Stimulated activated CD8-positive, alpha-beta memory T cell treated with anti-CD3 and anti-CD28 coated beads, Interleukin-7, amount 100 ng/mL, for 24 hours (primary cell): Measurements from ENCODE around the gene FIGN.

Experiments
- DNase-seq: peaks from one replicate; pipeline ENCODE4 v3.0.0-alpha.2; 2020; ENCODE audit warnings: low read depth

The FIGN gene

GRCh38 chr2:163612332-163612731 is 123.5 kb downstream of the FIGN start:
- DNase-seq = no peak

DNA sequence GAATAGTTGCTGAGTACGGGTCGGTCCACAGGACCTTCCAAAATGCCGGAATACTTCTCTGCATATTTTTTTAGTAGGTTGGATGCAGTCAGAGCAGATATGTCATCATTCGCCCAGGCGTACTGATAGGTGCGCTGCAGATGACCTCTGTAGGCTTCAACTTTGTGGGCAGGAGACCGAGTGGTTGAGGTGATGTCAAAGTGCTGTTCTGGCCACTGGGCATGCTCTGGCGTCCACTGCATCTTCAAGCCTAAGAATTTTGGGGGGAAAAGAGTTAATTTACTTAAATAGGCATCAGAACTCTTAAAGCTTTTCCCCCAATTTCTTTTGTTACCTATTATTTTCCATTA is 124.3 kb downstream of the FIGN start:
- DNase-seq = no peak

DNA sequence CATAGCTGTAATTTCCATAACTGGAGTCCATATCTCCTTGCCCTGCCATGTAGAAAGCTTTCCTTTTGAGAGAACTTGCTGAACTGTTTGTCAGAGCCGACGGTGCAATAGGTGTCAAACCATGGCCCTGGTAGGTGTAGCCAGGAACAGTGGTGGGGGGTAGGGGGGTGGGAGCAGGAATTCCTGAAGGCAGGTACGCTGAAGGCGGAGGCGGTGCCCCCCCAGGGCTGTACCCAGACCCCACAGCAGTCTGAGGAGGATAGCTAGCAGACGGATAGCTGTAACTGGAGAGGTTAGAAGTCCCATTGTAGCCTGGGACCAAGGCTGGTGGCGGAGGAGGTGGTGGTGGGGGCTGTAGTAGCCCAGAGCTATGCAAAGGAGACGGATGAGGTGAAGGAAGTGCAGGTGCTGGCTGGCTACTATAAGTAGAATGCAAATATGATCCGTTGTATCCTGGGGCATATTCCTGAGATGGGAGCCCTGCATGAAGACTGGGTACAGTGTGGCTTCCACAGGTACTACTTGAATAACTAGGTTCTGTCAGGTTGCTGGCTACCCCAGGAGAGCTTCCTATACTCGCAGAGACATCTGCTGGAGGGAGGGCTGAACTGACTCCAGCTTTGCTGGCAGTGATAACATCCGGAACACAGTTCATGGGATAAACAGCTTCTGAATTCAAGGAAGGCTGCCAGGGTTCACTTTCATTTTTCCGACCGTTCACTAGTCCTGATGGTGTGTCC is 124.8 kb downstream of the FIGN start:
- no peak for DNase-seq

DNA sequence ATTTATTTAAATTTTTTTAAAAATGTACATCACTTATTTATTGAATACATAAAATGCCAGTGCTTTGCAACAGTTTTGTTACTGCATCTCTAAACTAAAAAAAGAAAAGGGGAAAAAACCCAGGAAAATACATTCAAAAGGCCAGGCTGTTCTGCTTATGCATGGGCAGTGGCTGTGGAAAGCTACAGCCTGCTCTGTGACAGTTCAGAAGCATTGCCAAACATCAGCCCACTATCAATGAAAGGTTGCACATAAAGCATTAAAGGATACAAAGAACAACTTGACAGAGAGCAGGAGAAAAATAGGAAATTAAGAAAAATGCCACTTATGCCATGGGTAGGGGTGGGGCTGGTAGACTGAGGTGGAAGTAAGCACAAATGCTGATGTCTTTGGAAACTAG is 128.2 kb downstream of the FIGN start:
- no peak for DNase-seq

DNA sequence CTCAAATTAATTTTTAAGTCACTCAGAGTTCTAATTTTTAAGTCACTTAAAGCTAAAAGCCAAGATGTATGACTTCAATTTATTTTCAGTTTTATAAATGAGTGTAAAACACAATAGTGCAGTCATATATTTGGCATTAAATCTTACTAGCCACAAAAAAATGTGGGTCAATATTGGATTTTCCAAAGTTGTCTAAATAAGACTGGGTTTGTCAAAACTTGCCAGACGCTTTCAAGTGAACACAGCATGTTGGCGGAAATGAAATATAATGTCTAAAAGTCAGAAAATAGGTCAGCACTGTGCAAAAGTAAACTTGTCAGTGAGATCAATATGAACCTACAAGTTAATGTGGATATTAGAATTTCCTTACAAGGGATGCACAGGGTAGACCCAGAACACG is 128.9 kb downstream of the FIGN start:
- no peak for DNase-seq

DNA sequence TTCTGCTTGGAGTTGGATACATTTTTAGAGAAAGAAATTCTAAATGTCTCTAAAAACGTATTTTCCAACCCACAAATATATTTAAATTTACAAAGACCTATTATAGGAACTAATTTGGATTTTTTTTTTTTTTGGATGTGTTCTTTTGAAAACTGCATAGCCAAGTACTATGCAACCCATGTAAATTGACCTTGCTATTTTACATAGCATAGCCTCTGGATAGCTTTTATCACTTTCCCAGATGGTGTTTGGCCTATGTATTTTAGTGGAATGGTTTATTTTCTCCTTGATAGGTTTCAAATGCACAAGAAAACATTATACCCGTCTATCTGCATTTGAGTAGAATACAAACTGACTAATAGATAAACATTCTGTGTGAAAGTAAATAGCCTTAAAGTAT is 130.0 kb downstream of the FIGN start:
- no peak for DNase-seq

DNA sequence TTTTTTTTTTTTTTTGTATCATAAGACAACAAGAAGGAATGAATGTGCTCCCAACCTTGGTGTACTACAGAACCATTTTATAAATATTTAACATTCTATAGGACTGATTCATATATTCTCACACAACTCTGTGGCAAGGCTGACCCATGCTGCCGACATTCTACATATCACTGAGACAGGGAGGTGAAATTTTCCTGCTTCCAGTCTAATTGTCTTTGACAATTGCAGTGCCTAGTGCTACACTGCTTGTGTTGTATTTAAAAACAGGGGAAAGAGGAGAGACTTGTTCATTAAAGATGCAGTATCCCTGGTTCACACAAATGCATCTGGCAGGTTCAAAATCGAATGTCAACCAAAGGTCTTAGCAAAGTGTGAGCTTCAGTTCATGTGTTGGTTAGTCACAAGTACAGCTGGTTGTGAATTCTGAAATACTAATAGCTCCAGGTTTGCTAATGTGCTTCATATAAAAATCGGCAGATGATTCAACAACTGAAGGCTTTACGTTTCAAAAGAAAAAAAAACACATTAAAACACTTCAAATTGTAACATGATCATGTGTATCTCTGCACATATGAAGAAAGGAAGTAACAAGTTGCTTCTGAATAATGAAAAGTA is 130.8 kb downstream of the FIGN start:
- DNase-seq = no peak

GRCh38 chr2:163602196-163602595 is 133.6 kb downstream of the FIGN start:
- no peak for DNase-seq

DNA sequence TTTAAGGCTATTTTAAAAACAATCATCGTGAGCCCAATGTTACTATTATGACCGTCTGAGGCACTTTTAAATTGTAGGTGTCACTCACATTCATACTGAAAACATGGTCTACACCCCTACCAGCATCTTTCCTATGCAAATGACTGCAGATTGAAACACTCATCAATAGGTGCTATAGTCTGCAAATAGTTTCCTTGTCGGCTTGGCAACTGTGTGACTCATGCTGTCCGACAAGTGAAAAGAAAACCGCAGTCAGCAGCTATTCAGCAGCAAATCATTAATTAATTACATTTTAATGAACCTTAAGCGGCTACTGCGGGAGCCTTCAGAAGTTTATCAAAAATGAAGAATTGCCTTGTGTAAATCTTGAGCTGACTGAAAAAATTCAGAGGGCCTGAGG is 134.4 kb downstream of the FIGN start:
- DNase-seq = no peak

DNA sequence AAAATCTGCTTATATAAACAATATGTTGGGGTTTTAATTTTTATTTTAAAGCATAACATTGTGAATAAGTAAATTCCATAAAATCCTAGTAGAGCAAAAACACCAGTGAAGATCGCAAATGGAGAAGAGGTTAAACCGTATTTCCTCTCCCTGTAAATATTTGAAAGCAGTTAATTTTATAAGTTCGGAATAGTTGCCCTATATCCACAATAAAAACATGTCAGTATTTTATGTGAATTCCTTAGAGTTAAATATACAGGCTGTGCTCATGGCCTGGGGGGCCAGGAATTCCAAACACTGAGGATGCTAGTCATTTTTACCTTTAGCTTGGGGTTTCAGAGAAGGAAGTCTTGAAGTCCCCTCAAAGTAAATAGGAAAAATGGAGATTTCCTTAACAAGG is 135.0 kb downstream of the FIGN start:
- no peak for DNase-seq

GRCh38 chr2:163595028-163595427 is 140.8 kb downstream of the FIGN start:
- DNase-seq = no peak

- DNase-seq = no peak
Measured at GRCh38 chr2:163594497-163594896, 141.3 kb downstream of the FIGN start.

DNA sequence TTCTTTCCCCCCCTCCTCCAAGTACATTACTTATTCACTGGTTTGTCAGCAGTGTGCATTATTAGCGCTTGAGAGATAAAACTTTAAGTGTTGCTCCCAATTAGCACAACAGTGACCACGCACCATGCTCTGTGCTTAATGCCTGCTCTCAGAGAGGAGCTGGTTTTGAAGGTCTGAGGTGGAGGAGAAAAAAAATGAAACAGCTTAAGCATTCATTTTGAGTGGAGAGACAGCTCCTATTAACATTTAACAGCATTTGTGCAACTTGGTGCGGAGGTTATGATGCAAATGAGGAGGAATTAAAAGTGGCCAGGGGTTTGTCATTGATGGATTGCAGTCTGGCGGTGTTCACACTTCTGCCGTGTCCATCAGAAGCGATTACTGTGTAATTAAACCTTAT is 141.8 kb downstream of the FIGN start:
- DNase-seq = no peak

GRCh38 chr2:163592954-163593622 is 142.7 kb downstream of the FIGN start:
- DNase-seq = no peak

GRCh38 chr2:163591461-163591860 is 144.3 kb downstream of the FIGN start:
- DNase-seq = no peak

- no peak for DNase-seq
Measured at GRCh38 chr2:163580757-163581156, 155.1 kb downstream of the FIGN start.

- no peak for DNase-seq
Measured at GRCh38 chr2:163574309-163574708, 161.5 kb downstream of the FIGN start.

GRCh38 chr2:163573652-163574051 is 162.2 kb downstream of the FIGN start:
- DNase-seq = no peak

GRCh38 chr2:163572850-163573249 is 163.0 kb downstream of the FIGN start:
- no peak for DNase-seq

- no peak for DNase-seq
Measured at GRCh38 chr2:163571423-163572102, 164.2 kb downstream of the FIGN start.

GRCh38 chr2:163570391-163570790 is 165.4 kb downstream of the FIGN start:
- DNase-seq = no peak

GRCh38 chr2:163565192-163565591 is 170.6 kb downstream of the FIGN start:
- DNase-seq = no peak

- no peak for DNase-seq
Measured at GRCh38 chr2:163564236-163564635, 171.6 kb downstream of the FIGN start.
